MM.1S (cell line): Measurements from ENCODE around the gene ZDHHC1.

Experiments used
- DNase-seq: peaks from one replicate; pipeline ENCODE4 v3.0.0-alpha.2; 2015
- H2AFZ ChIP-seq: fragments of 300-600 bp; sonication (generic); 2 replicates; pipeline ENCODE4 v1.6.0; 2016; ENCODE audit warnings: antibody characterized with exemption, low read length
- H3F3A ChIP-seq: fragments of 300-600 bp; sonication (generic); 2 replicates; pipeline ENCODE4 v1.6.1; 2016; ENCODE audit warnings: mild to moderate bottlenecking, antibody characterized with exemption, low read length, moderate library complexity, mixed read lengths; ENCODE audit not compliant: insufficient read depth
- H3K27ac ChIP-seq: fragments of 300-600 bp; sonication (generic); 2 replicates; pipeline ENCODE4 v1.5.1; 2016; ENCODE audit warnings: mild to moderate bottlenecking, low read length
- H3K27me3 ChIP-seq: fragments of 300-600 bp; sonication (generic); replicated peaks from 2 replicates; pipeline ENCODE4 v1.6.0; 2016; ENCODE audit warnings: low read length; ENCODE audit not compliant: insufficient read depth
- H3K36me3 ChIP-seq: fragments of 300-600 bp; sonication (generic); replicated peaks from 2 replicates; pipeline ENCODE4 v1.6.1; 2016; ENCODE audit warnings: mild to moderate bottlenecking, low read length, mixed read lengths; ENCODE audit not compliant: insufficient read depth
- H3K4me1 ChIP-seq: fragments of 300-600 bp; sonication (generic); 2 replicates; pipeline ENCODE4 v1.6.1; 2016; ENCODE audit warnings: low read length, mixed read lengths
- H3K4me2 ChIP-seq: fragments of 300-600 bp; sonication (generic); 2 replicates; pipeline ENCODE4 v1.6.0; 2016; ENCODE audit warnings: low read depth, low read length
- H3K4me3 ChIP-seq: fragments of 300-600 bp; sonication (generic); 2 replicates; pipeline ENCODE4 v1.5.1; 2016; ENCODE audit warnings: low read length, mixed read lengths
- H3K79me2 ChIP-seq: fragments of 300-600 bp; sonication (generic); 2 replicates; pipeline ENCODE4 v1.6.1; 2016; ENCODE audit warnings: mixed run types, low read length, mixed read lengths
- H3K9ac ChIP-seq: fragments of 300-600 bp; sonication (generic); 2 replicates; pipeline ENCODE4 v1.6.1; 2016; ENCODE audit warnings: low read length, mixed read lengths
- H3K9me2 ChIP-seq: fragments of 300-600 bp; sonication (generic); replicated peaks from 2 replicates; pipeline ENCODE4 v1.6.1; 2016; ENCODE audit warnings: mild to moderate bottlenecking, low read length, mixed read lengths; ENCODE audit not compliant: insufficient read depth
- H3K9me3 ChIP-seq: fragments of 300-600 bp; sonication (generic); replicated peaks from 2 replicates; pipeline ENCODE4 v1.6.1; 2016; ENCODE audit warnings: mild to moderate bottlenecking, low read length, mixed read lengths; ENCODE audit not compliant: insufficient read depth
- H4K20me1 ChIP-seq: fragments of 300-600 bp; sonication (generic); 2 replicates; pipeline ENCODE4 v1.6.1; 2016; ENCODE audit warnings: mild to moderate bottlenecking, low read length, moderate library complexity, mixed read lengths; ENCODE audit not compliant: insufficient read depth
- EZH2 ChIP-seq: fragments of 300-600 bp; sonication (generic); optimal IDR thresholded peaks from 2 replicates; pipeline ENCODE3; 2017; ENCODE audit warnings: low read depth, mild to moderate bottlenecking, antibody characterized with exemption, low read length, mixed read lengths
- EZH2phosphoT487 ChIP-seq: fragments of 300-600 bp; sonication (generic); IDR thresholded peaks from 2 replicates; pipeline ENCODE4 v1.6.1; 2018; ENCODE audit warnings: antibody characterized with exemption, low read length
- TF ChIP-seq, protein P1 (sequence below): fragments of 300-600 bp; sonication (generic); IDR thresholded peaks from 2 replicates; pipeline ENCODE4 v1.5.1; 2016; ENCODE audit warnings: antibody characterized with exemption, low read length, mixed read lengths

Gene ZDHHC1

GRCh38 chr16:67425580-67425979, 9.3 kb upstream of the ZDHHC1 start:
- Histone ChIP-seq H3K27ac (no peak overlapping the region), H3K9me2 (no peaks in the 10 kb centered on the region), H3K4me2 (no peak overlapping the region), H3K4me3 (no peak overlapping the region), H3K27me3 (peaks cover 62% of the 10 kb centered on the region), H3K4me1 (no peaks in the 10 kb centered on the region), H2AFZ (no peak overlapping the region), H3K9me3 (no peaks in the 10 kb centered on the region), H3K36me3 (no peaks in the 10 kb centered on the region), H4K20me1 (no peaks in the 10 kb centered on the region), H3K9ac (no peak overlapping the region), H3F3A (no peaks in the 10 kb centered on the region), H3K79me2 (no peaks in the 10 kb centered on the region)
- no peak for DNase-seq
- TF ChIP-seq EZH2 = no peak
- TF ChIP-seq EZH2phosphoT487 = no peak
- TF ChIP-seq, protein P1, sequence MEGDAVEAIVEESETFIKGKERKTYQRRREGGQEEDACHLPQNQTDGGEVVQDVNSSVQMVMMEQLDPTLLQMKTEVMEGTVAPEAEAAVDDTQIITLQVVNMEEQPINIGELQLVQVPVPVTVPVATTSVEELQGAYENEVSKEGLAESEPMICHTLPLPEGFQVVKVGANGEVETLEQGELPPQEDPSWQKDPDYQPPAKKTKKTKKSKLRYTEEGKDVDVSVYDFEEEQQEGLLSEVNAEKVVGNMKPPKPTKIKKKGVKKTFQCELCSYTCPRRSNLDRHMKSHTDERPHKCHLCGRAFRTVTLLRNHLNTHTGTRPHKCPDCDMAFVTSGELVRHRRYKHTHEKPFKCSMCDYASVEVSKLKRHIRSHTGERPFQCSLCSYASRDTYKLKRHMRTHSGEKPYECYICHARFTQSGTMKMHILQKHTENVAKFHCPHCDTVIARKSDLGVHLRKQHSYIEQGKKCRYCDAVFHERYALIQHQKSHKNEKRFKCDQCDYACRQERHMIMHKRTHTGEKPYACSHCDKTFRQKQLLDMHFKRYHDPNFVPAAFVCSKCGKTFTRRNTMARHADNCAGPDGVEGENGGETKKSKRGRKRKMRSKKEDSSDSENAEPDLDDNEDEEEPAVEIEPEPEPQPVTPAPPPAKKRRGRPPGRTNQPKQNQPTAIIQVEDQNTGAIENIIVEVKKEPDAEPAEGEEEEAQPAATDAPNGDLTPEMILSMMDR = no peak

GRCh38 chr16:67425061-67425460, 8.8 kb upstream of the ZDHHC1 start:
- Histone ChIP-seq H3K27me3 (peaks cover 57% of the 10 kb centered on the region), H4K20me1 (no peaks in the 10 kb centered on the region), H3K9me3 (no peaks in the 10 kb centered on the region), H3K79me2 (no peaks in the 10 kb centered on the region), H3K4me3 (no peak overlapping the region), H3K36me3 (no peaks in the 10 kb centered on the region), H3K9ac (no peak overlapping the region), H3K4me2 (no peak overlapping the region), H3K9me2 (no peaks in the 10 kb centered on the region), H3F3A (no peaks in the 10 kb centered on the region), H3K27ac (no peak overlapping the region), H3K4me1 (no peaks in the 10 kb centered on the region), H2AFZ (no peak overlapping the region)
- DNase-seq = no peak
- no peak for TF ChIP-seq EZH2phosphoT487

- Histone ChIP-seq H3K9me2 (no peaks in the 10 kb centered on the region), H3K4me3 (no peak overlapping the region), H2AFZ (no peak overlapping the region), H3K9ac (no peak overlapping the region), H3F3A (no peaks in the 10 kb centered on the region), H3K27ac (no peak overlapping the region), H3K9me3 (no peaks in the 10 kb centered on the region), H3K79me2 (no peaks in the 10 kb centered on the region), H3K4me1 (no peaks in the 10 kb centered on the region), H3K27me3 (peaks cover 58% of the 10 kb centered on the region), H3K36me3 (no peaks in the 10 kb centered on the region), H4K20me1 (no peaks in the 10 kb centered on the region), H3K4me2 (no peak overlapping the region)
- DNase-seq = no peak
- TF ChIP-seq EZH2phosphoT487 = no peak
- TF ChIP-seq EZH2 = no peak
- TF ChIP-seq, protein P1 = no peak
Measured at GRCh38 chr16:67424261-67424615, 8.0 kb upstream of the ZDHHC1 start.

DNA sequence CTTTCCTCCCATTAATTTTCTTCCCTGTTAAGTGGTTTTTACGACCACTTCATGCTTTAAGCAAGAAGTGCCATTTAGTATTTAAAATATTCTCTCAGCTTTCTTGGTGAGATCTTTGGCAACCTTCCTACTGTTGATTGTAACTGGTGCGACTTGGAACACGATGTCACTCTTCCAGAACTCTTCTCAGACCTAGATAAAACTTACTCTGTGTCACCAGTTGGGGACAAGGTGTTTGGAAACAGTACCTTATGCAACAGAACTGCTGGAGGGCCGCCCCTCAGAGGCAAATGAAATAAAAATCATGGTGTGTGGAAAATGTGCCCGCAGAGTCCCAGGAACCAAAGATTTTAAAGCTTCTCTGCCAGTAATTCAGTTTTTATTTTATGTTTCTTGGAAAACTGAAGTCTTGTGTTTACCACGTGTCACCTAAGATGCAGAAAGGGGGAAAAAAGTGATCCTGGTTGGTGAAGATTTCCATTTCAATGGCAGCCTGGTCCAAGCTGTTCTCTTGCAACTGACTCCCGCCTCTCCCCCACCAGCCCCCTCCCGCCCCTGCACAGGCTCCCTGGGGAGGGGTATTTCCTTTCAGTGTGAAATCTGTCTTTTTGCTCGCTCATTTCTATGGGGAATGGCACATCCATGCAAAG, 7.5 kb upstream of the ZDHHC1 start:
- DNase-seq = no peak

More for the DNA sequence above, 7.5 kb upstream of the ZDHHC1 start:
- Histone ChIP-seq H3K9ac (no peak overlapping the region), H3F3A (no peaks in the 10 kb centered on the region), H3K4me1 (no peaks in the 10 kb centered on the region), H4K20me1 (no peaks in the 10 kb centered on the region), H3K9me2 (no peaks in the 10 kb centered on the region), H2AFZ (no peak overlapping the region), H3K79me2 (no peaks in the 10 kb centered on the region), H3K4me3 (no peak overlapping the region), H3K27me3 (peaks cover 55% of the 10 kb centered on the region), H3K36me3 (no peaks in the 10 kb centered on the region), H3K4me2 (no peak overlapping the region), H3K9me3 (no peaks in the 10 kb centered on the region), H3K27ac (no peak overlapping the region)
- TF ChIP-seq, protein P1 = no peak
- TF ChIP-seq EZH2phosphoT487 = no peak
- no peak for TF ChIP-seq EZH2
